Activated naive CD8-positive, alpha-beta T cell treated with anti-CD3 and anti-CD28 coated beads, Interleukin-2, amount 50 U/mL, for 16 hours (primary cell): Measurements from ENCODE around the gene NME5.

Source experiments
- DNase-seq: peaks from one replicate; pipeline ENCODE4 v3.0.0-alpha.2; 2020; ENCODE audit warnings: low read depth, low spot score

Gene NME5

GRCh38 chr5:138132543-138132942, 6.7 kb downstream of the NME5 start:
- DNase-seq, result no peak

- DNase-seq, result no peak
Measured at GRCh38 chr5:138129347-138129746, 9.9 kb downstream of the NME5 start.

GRCh38 chr5:138128334-138128733, 10.9 kb downstream of the NME5 start:
- no peak for DNase-seq

GRCh38 chr5:138115254-138115653, 24.0 kb downstream of the NME5 start:
- no peak for DNase-seq

DNA sequence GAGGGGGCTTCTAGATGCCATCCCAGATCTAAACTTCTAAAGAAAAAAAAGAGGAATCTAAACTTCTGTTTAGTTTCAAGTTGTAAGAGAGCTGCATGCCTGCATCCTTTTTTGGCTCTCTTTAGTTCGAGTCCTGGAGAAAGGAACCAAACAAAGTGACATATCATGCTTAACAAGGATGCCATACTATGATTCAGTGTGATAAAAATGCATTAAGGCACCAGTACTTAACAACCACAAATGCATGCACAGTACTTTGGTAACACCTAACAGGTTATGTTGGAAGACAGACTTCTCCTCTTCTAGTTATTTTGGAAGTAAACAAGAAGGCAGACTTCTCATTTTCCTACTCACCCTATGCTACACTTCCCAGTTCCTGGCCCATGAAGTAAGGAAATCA, 27.3 kb downstream of the NME5 start:
- no peak for DNase-seq

GRCh38 chr5:138111181-138111580, 28.0 kb downstream of the NME5 start:
- no peak for DNase-seq

GRCh38 chr5:138110266-138110963, 28.8 kb downstream of the NME5 start:
- no peak for DNase-seq

GRCh38 chr5:138109463-138110265, 29.6 kb downstream of the NME5 start:
- no peak for DNase-seq

- no peak for DNase-seq
Measured at GRCh38 chr5:138107213-138107612, 32.0 kb downstream of the NME5 start.

DNA sequence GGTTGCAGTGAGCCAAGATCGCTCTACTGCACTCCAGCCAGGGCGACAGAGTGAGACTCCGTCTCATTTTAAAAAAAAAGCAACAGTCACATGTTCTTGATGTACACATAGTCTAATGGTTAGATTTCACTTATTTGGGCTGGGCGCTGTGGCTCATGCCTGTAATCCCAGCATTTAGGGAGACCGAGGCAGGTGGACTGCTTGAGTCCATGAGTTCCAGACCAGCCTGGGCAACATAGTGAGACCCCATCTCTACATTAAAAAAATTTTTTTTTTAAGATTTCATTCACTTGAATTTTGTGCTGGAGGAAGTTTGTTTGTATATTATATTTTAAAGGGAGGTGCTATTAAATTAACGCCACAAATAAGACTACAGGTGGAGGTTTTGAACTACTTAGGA, 33.5 kb downstream of the NME5 start:
- DNase-seq, result no peak

- no peak for DNase-seq
Measured at GRCh38 chr5:138103319-138103637, 36.0 kb downstream of the NME5 start.

DNA sequence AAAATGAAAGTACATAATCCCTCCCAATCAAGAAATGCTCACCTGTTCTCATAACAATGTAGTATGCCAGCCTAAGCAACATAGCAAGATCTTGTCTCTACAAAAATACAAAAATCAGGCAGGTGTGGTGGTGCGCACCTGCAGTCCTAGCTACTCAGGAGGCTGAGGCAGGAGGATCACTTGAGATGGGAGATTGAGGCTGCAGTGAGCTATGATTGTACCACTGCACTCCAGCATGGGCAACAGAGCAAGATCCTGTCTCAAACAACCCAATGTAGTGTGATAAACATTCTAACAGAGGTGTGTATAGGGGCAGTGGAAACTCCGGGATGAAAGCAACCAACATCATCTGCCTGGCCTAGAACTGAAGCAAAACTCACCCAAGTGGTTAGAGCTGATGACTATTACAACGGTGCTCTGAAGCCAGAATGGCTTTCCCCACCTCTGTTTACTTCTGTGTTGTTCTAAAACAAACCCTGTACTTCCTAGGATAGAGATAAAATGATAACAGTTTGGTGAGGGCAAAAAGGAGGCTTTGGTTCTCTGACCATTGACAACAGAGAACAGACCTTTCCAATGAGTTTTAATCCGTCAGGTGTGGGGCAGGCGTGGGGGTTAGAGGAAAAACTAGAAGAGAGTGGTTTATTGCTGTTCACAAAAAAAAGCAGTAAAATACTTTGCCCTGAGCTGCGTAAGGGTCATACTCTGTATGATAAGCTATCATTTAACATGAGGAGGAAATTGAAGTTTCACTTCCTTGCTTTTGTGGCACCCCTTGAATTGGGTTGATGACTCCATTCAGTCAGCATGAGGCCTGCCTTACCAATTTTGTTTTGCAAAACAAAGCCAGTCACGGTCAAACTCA, 36.5 kb downstream of the NME5 start:
- DNase-seq, result no peak

DNA sequence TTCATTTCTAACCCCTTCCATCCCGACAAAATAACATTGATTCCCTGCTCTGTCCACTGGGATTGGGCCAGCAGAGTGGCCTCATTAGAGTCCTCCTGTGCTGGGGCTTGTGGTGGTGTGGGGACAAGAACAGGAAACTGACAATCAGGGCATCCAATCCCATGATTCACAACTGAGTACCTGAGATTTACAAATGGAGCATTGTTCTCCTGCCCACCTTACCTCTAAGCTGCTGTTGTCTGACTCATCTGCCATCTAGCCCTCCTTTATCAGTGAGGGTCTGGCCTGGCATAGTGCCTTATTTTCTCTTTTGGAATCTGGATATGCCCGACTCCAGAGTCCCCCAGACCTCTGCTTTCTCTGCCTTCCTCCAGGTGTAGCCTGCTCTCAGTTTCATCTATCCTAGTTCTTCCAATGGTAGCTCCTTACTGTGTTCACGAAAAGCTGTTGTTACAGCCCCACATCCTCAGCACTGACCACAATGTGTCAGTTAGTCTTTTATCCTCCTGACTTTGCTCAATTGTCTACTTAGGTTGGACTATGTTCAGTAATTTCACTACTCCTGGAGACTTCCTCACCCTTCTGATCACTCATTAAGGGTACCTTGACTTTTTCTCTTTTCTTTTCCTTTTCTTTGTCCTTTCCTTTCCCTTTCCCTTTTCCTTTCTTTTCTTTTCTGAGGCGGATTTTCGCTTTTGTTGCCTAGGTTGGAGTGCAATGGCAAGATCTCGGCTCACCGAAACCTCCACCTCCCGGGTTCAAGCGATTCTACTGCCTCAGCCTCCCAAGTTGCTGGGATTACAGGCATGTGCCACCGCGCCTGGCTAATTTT, 42.0 kb downstream of the NME5 start:
- no peak for DNase-seq

DNA sequence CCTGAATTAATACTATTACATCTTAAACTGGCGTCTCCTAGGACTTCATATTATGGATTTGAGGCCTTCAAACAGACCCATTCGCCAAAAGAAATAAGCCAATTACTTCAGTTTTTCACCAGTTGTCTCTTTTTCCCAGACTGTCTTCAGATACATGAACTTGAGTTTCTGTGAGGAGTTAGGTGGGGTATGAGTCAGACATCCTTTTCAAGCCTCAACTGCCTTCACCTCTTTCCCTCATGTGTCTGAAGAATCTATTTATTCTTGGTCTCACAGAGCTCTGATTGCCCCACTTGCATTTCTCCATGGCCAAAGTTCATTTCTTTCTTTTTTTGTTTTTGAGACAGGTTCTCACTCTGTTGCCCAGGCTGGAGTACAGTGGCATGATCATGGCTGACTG, 42.9 kb downstream of the NME5 start:
- DNase-seq, result no peak

GRCh38 chr5:138095100-138095907, 43.9 kb downstream of the NME5 start:
- DNase-seq, result no peak

- DNase-seq, result no peak
Measured at GRCh38 chr5:138093036-138093435, 46.2 kb downstream of the NME5 start.

DNA sequence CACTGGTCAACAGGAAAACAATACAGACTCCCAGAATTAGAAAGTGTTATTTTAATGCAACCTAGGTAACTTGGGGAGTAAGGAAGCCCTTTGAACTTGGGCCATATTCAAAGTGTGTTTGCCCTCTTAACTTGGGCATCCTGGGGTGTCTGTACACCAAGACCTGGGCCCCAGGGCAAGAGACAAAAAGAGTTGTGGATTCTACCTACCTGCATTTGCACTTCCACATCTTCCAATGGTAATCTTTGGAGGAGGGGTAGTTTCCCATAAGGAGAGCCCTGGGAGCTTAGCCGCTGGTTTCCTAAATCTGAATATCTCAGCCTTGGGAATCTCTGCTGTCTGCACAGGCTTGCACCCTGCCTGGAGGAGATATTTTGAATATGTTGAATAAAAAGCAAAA, 46.9 kb downstream of the NME5 start:
- DNase-seq, result no peak

- DNase-seq, result no peak
Measured at GRCh38 chr5:138091685-138092084, 47.5 kb downstream of the NME5 start.

DNA sequence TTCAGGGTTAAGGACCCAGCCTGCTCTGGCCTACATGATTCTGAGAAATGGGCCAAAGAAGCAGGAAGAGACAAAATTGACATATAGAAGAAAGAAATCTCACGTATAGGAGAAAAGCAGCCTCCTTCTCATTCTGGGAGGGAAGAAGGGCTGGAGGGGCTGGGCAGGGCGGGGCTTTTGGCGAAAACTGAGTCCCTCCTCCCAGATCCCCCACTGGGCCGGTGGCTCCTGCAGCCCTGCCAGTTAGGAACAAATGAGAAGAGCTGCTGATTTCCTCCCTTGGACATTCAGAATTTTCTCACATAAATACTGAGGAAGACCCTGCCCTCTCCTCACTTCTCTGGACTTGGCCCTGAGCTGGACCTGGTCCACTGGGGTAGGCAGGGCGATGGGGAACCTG, 55.5 kb downstream of the NME5 start, which contains the start of gene WNT8A:
Gene WNT8A (plus strand): TSS at position 332 of the 400 bp plus-strand sequence. CDS start 95 bp downstream, outside the sequence.
- no peak for DNase-seq

DNA sequence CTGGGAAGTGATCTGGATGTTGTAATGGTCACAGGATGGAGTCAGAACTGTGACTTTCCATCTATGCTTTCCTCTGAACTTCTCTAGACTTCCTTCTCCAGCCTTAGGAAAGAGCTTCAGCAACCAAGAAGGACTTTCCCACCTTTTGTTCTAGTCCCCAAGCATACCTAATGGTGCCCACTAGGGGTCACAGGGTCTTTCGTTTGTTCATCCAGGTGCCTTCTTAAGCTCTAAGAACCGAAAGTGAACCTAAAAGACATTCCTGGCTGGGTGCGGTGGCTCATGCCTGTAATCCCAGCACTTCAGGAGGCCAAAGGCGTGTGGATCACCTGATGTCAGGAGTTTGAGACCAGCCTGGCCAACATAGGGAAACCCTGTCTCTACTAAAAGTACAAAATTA, 57.2 kb downstream of the NME5 start:
- no peak for DNase-seq
